Umbilical cord (tissue), 2 donors: ENCODE measurements around the gene TMEM30A. TPM values are rescaled to one million over a fixed set of nuclear protein-coding genes. Genes with fewer than 3 reads are reported as not detected.

Experiments used
- DNase-seq: peaks from one replicate; pipeline ENCODE4 v3.0.0-alpha.2; 2015; ENCODE audit warnings: low spot score
- total RNA-seq: library from RNA; depleted of rRNA; stranded (reverse); fragments of >200 nt; gene quantifications from one replicate; pipeline ENCODE4 v1.2.3, GENCODE V29; 2014; ENCODE audit warnings: low replicate concordance; ENCODE audit not compliant: insufficient read depth

Gene TMEM30A
- 138 TPM for total RNA-seq

- DNase-seq, result peak; percentile 100
These were observed at the start of gene TMEM30A for GRCh38 chr6:75284632-75285282. TSS of gene TMEM30A (minus strand) at chr6:75284792. CDS start at chr6:75284638, 154 bp downstream.

GRCh38 chr6:75333676-75334200 is 49.1 kb upstream of the TMEM30A start:
- no peak for DNase-seq

DNA sequence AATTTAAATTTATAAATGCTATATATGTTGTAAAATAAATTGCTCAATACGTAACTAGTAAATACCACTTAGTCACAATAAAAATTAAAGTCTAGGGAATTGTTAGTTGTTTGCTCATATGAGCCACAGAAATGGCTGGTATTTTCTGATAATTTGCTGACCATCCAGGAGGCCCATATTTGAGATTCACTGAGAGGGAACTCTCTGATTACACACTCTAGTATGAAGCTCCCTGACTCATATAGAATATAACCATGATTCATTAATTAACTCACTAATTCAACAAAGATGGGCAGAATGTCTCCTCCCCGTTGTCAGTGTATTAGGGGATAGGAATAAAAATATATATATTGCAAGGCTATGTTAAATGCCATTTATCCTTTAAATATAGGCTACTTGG is 46.6 kb upstream of the TMEM30A start:
- DNase-seq, result no peak

DNA sequence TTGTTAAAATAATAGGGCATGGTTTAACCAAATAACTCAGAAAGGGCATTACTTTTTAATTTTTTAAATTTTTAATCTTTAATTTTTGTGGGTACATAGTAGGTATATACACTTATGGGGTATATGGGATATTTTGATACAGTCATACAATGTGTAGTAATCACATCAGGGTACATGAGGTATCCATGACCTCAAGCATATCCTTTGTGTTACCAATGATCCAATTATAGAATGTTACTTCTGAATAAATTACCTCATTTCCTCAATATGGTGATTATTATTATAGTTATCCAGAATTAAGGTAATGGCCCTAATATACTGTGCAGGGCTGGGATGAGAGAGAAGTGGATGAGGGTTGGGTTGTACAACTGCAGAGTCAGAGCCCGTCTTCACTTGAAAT is 45.1 kb upstream of the TMEM30A start:
- no peak for DNase-seq

GRCh38 chr6:75327807-75328206 is 43.2 kb upstream of the TMEM30A start:
- DNase-seq, result no peak

GRCh38 chr6:75326557-75327258 is 42.1 kb upstream of the TMEM30A start:
- DNase-seq, result no peak

- DNase-seq, result no peak
These were observed 34.3 kb upstream of the TMEM30A start for GRCh38 chr6:75318900-75319299.

DNA sequence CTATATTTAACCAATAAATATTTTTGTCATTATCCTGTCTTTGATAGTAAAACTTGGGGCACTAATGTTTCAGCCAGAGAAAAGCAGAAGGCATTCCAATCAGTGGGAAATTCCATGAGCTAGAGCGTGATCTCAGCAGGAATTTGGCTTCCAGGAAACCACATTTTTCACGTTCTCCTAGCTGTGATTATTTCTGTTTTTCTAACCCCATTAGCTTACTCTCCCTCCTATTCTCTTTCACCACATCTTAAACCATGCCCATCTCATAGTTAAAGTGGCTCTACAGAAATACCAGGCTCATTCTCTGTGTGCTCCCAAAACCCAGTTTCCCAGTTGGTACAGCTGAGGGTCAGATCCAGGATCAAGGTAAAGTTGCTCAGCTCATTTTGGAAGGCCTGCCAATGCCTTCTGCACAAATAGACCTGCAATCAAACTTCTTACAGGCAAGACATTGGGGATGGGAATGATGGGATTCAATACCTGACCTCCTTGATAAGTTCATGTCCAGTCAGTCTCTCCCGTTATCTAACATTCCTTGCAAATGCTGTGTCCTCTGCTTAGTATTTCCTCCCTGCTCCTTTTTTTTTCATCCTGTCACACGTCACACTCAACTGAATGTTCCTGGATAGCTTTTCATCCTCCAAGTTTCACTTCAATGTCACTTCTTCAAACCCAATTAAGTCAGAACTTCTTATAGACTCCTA is 33.1 kb upstream of the TMEM30A start:
- peak; percentile 59 for DNase-seq

DNA sequence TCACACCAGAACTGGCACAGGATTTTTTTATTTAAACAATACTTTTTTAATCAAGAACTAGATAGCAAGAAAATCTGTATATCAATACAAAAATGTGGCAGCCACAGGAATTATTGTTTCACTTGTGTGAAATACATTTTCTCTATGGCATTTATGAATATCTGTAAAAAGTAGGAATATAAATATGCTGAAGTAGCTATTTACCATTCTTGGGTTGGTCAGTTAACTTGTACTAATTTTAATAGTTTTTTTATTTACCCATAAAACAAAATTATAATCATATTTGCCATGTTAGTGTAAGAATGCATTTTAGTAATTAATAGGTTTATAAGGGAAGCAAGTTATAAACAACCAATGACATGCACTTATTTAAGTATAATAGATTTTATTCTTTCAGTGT is 31.4 kb upstream of the TMEM30A start:
- DNase-seq, result no peak

- DNase-seq, result no peak
These were observed 23.8 kb upstream of the TMEM30A start for GRCh38 chr6:75308250-75308988.

- no peak for DNase-seq
These were observed 22.9 kb upstream of the TMEM30A start for GRCh38 chr6:75307364-75308004.

GRCh38 chr6:75306064-75306463 is 21.5 kb upstream of the TMEM30A start:
- DNase-seq, result no peak

GRCh38 chr6:75305573-75305972 is 21.0 kb upstream of the TMEM30A start:
- DNase-seq, result no peak

GRCh38 chr6:75302280-75302679 is 17.7 kb upstream of the TMEM30A start:
- no peak for DNase-seq

- DNase-seq, result no peak
These were observed 16.9 kb upstream of the TMEM30A start for GRCh38 chr6:75301537-75301936.

DNA sequence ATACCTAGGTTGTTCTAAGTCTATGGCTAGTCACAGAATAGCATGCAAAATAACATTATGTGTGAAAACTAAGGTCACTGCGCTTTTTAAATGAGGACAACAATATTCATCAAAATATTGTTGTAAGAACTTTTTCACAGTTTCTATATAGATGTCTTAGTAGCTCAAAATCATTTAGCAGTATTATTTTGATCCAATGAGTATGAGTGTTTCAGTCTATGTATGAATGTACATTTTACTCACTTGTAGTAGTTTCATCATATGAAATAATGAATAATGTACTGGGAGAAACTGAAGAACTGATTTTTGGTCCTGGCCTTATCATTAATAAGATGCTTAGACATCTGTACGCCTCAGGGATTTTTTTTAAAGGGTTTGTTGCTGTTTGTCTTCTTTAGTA is 16.5 kb upstream of the TMEM30A start:
- no peak for DNase-seq

DNA sequence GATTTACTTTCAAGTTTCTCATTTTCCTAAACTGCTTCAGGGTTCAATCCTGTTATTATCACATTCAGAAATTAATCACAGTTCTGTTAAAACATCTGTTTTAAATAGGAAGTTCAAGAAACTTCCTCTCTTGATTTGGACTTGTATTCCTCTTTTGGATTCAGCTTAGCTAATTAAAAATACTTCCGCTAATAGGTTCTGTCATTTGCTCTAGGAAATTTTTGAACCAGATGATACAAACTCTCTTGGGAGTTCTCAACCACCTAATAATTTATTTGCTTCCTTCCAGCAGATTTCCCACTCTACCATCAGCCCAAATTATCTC is 15.9 kb upstream of the TMEM30A start:
- no peak for DNase-seq

DNA sequence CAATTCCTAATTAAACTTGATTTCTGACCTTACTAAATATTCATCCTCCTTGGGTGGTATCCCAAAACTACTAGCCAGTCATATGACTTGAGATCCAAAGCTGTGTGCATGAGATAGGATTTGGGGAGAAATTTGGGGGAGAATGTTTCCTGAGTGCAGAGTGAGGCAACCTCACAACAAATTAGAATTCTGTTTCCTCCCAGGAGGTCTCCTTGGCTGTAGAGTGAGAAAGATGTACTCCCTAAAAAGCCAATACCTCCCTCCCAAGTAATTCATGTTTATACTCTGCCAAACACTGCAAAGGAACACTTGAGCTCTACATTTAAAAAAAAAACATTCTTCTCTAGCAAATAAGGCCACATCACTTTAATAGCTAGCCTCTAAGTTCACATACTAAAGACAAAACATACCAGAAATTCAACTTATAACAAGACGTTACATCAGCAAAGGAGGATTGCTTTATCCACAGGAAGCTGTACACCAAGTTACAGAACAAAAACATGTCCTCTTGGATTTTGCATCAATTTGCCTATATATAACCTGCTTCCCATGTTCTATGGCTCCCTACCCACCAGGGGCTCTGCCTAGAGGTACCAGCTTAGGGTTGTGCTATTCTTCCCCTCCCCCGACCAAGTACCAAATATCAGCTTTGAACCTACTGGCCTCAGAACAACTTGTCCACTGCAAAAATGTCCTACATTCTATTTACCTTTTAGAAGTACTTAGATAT is 15.4 kb upstream of the TMEM30A start:
- DNase-seq, result peak; percentile 25

- peak; percentile 73 for DNase-seq
These were observed 12.5 kb upstream of the TMEM30A start for GRCh38 chr6:75296811-75297779.

GRCh38 chr6:75292555-75292954 is 8.0 kb upstream of the TMEM30A start:
- DNase-seq, result no peak
